Tibial nerve (tissue), 4 donors: ENCODE results near the gene PWWP2A. TPM values are rescaled to one million over a fixed set of nuclear protein-coding genes. Genes with fewer than 3 reads are reported as not detected.
A peak's percentile ranks its signal among the peaks of the same experiment; 100 is the strongest.

Experiments used
- DNase-seq, 2 donors: peaks; one replicate each; pipeline ENCODE4 v3.0.0-alpha.2; 2019; ENCODE audit warnings: low spot score in 2 of 2
- H3K27ac ChIP-seq, 4 donors: fragments of 200-600 bp; sonication (generic) in 3 of 4; one replicate each; pipeline ENCODE4 v1.5.1; 2017 to 2019; ENCODE audit warnings: mild to moderate bottlenecking in 1 of 4
- H3K27me3 ChIP-seq, 2 donors: fragments of 200-600 bp; sonication (generic) in 1 of 2; one replicate each; pipeline versions ENCODE4 v1.5.1 to v1.6.0; 2017 to 2019
- H3K36me3 ChIP-seq, 3 donors: fragments of 200-600 bp; sonication (generic); one replicate each; pipeline ENCODE4 v1.5.1; 2018 to 2019
- H3K4me1 ChIP-seq, 4 donors: fragments of 200-600 bp; sonication (generic) in 3 of 4; one replicate each; pipeline ENCODE4 v1.5.1; 2017 to 2019
- H3K4me3 ChIP-seq, 4 donors: fragments of 200-600 bp; sonication (generic) in 3 of 4; one replicate each; pipeline ENCODE4 v1.5.1; 2017 to 2019; ENCODE audit warnings: mild to moderate bottlenecking in 1 of 4, moderate library complexity in 1 of 4
- H3K9me3 ChIP-seq, 4 donors: fragments of 200-600 bp; sonication (generic) in 3 of 4; one replicate each; pipeline ENCODE4 v1.5.1; 2017 to 2019
- CTCF ChIP-seq, 5 experiments: fragments of 200-600 bp in 3 of 5; fragments of 450-650 bp in 2 of 5; sonication (generic) in 3 of 5; IDR thresholded peaks; one replicate each; pipeline ENCODE4 v1.5.1; 2016 to 2019; ENCODE audit warnings: antibody characterized with exemption in 5 of 5, mild to moderate bottlenecking in 3 of 5, moderate library complexity in 2 of 5
- EP300 ChIP-seq, 2 donors: sonication (generic); formaldehyde crosslinking; IDR thresholded peaks; one replicate each; pipeline ENCODE4 v1.6.1; 2017; ENCODE audit warnings: antibody characterized with exemption in 2 of 2, mild to moderate bottlenecking in 1 of 2
- POLR2A ChIP-seq, 2 donors: fragments of 450-650 bp; IDR thresholded peaks; one replicate each; pipeline ENCODE4 v1.6.1; 2017; ENCODE audit warnings: antibody characterized with exemption in 2 of 2, mild to moderate bottlenecking in 2 of 2, moderate library complexity in 2 of 2
- WGBS, 2 donors: methylation state at CpG; one replicate each; pipeline ENCODE4 v1.1.5; 2018; 5-methylcytosine and 5-hydroxymethylcytosine counted together
- total RNA-seq, 4 donors: library from RNA; depleted of rRNA; stranded (reverse); fragments of >200 nt; gene quantifications; one replicate each; pipeline ENCODE4 v1.1.0, GENCODE V29; 2016

PWWP2A gene
- 10 to 100 TPM; 51.0 to 81.6 (median 58.2) TPM for total RNA-seq

GRCh38 chr5:160119142-160119904 lies at the start of gene PWWP2A:
Gene PWWP2A (minus strand): TSS chr5:160119450. CDS start chr5:160119388, 62 bp downstream.
- 1% methylated on average over 25 to 37 of the region's 55 CpGs for WGBS, 2 donors
- TF ChIP-seq POLR2A (IDR thresholded peaks at IDR 0.05) (peak; percentile 73 to 80), EP300 (IDR thresholded peaks at IDR 0.05) (peak; percentile 64 to 93), CTCF (IDR thresholded peaks at IDR 0.05) (peak in 2 of 5 experiments; percentile 13 to 36)
- Histone ChIP-seq H3K36me3 (peaks cover 0 to 28% (median 0%) of the 10 kb centered on the region in 3 donors), H3K4me3 (peak within 1 kb of the TSS; percentile 77 to 98 (median 90)), H3K9me3 (no peaks in the 10 kb centered on the region), H3K4me1 (peaks cover 0 to 21% (median 3%) of the 10 kb centered on the region in 4 donors), H3K27me3 (no peaks in the 10 kb centered on the region), H3K27ac (peak within 1 kb of the TSS; percentile 93 to 99 (median 96))
- DNase-seq: peak; percentile 99 to 100

GRCh38 chr5:160167624-160168165 lies 48.4 kb upstream of the PWWP2A start:
- WGBS, 2 donors: 88 to 97% methylated on average over 3 of the region's 3 CpGs
- DNase-seq: no peak
- H3K9me3 ChIP-seq: no peaks in the 10 kb centered on the region
- no peak overlapping the region for H3K27ac ChIP-seq
- peaks cover 0 to 41% (median 14%) of the 10 kb centered on the region in 4 donors for H3K4me1 ChIP-seq
- TF ChIP-seq POLR2A (IDR thresholded peaks at IDR 0.05) (no peak), CTCF (IDR thresholded peaks at IDR 0.05) (no peak), EP300 (IDR thresholded peaks at IDR 0.05) (no peak)
- no peaks in the 10 kb centered on the region for H3K36me3 ChIP-seq
- no peak overlapping the region for H3K4me3 ChIP-seq
- H3K27me3 ChIP-seq: no peaks in the 10 kb centered on the region

- Histone ChIP-seq H3K36me3 (no peaks in the 10 kb centered on the region), H3K4me3 (no peak overlapping the region), H3K27me3 (no peaks in the 10 kb centered on the region), H3K9me3 (no peaks in the 10 kb centered on the region), H3K4me1 (peaks cover 0 to 41% (median 14%) of the 10 kb centered on the region in 4 donors), H3K27ac (peak overlapping the region; percentile 82 to 96 (median 84))
- WGBS, 2 donors: 59 to 61% methylated on average over 10 of the region's 10 CpGs
- TF ChIP-seq EP300 (IDR thresholded peaks at IDR 0.05) (no peak), CTCF (IDR thresholded peaks at IDR 0.05) (no peak), POLR2A (IDR thresholded peaks at IDR 0.05) (no peak)
- no peak for DNase-seq
Observed at GRCh38 chr5:160166973-160167623, 47.8 kb upstream of the PWWP2A start.

GRCh38 chr5:160166069-160166972 lies 47.1 kb upstream of the PWWP2A start:
- Histone ChIP-seq H3K9me3 (no peaks in the 10 kb centered on the region), H3K4me3 (peak overlapping the region in 1 of 4 donors; percentile 42), H3K27me3 (no peaks in the 10 kb centered on the region), H3K27ac (peak overlapping the region; percentile 82 to 96 (median 84)), H3K36me3 (no peaks in the 10 kb centered on the region), H3K4me1 (peaks cover 0 to 41% (median 14%) of the 10 kb centered on the region in 4 donors)
- no peak for DNase-seq
- WGBS, 2 donors: 54 to 61% methylated on average over 5 of the region's 5 CpGs
- no peak for TF ChIP-seq EP300 (IDR thresholded peaks at IDR 0.05)
- no peak for TF ChIP-seq POLR2A (IDR thresholded peaks at IDR 0.05)
- no peak for TF ChIP-seq CTCF (IDR thresholded peaks at IDR 0.05)
